Esophagus muscularis mucosa (tissue), 3 donors: Measurements from ENCODE around the gene DLGAP5.

Experiments used
- CTCF ChIP-seq, 3 experiments: fragments of 200-600 bp in 2 of 3; fragments of 450-650 bp in 1 of 3; sonication (generic) in 2 of 3; IDR thresholded peaks; one replicate each; pipeline ENCODE4 v1.5.1; 2017 to 2019; ENCODE audit warnings: antibody characterized with exemption in 3 of 3, mild to moderate bottlenecking in 2 of 3, moderate library complexity in 1 of 3
- POLR2A ChIP-seq: fragments of 450-650 bp; IDR thresholded peaks from one replicate; pipeline ENCODE4 v1.6.1; 2017; ENCODE audit warnings: antibody characterized with exemption, moderate library complexity, mild to moderate bottlenecking, low read depth
- POLR2AphosphoS5 ChIP-seq, 2 donors: sonication (generic); formaldehyde crosslinking; IDR thresholded peaks; one replicate each; pipeline ENCODE4 v1.6.1; 2017; ENCODE audit warnings: antibody characterized with exemption in 2 of 2

- TF ChIP-seq CTCF (IDR thresholded peaks at IDR 0.05) = no peak
- TF ChIP-seq POLR2A = no peak
- TF ChIP-seq POLR2AphosphoS5 (IDR thresholded peaks at IDR 0.05) = no peak
Measured at GRCh38 chr14:55201219-55202101, 10.1 kb upstream of the DLGAP5 start.
